Head of caudate nucleus (tissue), 42 donors: ENCODE measurements around the gene CUTC.

Source experiments
- DNase-seq, 42 donors: peaks; one replicate each; pipeline versions ENCODE4 v3.0.0 to v3.0.0-alpha.2; 2020 to 2021; ENCODE audit warnings: mixed read lengths in 7 of 42
- intact Hi-C: fragments of 100-400 bp; cut with DNase I; formaldehyde crosslinking; loops from one replicate; pipeline ENCODE4 v1.15.0; 2022

The CUTC gene

DNA sequence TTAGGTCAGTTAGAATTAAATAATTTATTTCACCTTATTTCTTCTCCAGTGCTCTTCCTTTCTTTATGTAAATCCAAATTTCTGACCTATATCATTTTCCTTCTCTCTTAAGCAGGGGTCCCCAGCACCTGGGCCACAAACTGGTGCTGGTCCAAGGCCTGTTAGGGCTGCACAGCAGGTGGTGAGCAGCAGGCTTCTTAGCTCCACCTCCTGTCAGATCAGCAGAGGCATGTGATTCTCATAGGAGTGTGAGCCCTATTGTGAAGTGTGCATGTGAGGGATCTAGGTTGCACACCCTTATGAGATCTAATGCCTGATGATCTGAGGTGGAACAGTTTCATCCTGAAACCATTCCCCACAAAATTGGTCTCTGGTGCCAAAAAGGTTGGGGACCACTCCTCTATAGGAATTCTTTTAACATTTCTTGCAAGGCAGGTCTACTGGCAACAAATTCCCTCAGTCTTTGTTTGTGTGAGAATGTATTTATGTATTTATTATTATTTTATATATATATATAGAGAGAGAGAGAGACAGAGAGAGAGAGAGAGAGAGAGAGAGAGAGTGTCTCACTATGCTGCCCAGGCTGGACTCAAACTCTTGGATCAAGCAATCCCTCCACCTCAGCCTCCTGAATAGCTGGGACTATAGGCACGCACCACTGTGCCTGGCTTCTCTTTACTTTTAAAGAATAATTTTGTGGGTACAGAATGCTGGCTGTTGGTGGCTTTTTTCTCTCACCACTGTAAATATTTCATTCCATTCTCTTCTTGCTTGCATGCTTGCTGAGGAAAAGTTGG, 46.1 kb downstream of the CUTC start:
- intact Hi-C loops, result no loop called here
- no peak for DNase-seq

DNA sequence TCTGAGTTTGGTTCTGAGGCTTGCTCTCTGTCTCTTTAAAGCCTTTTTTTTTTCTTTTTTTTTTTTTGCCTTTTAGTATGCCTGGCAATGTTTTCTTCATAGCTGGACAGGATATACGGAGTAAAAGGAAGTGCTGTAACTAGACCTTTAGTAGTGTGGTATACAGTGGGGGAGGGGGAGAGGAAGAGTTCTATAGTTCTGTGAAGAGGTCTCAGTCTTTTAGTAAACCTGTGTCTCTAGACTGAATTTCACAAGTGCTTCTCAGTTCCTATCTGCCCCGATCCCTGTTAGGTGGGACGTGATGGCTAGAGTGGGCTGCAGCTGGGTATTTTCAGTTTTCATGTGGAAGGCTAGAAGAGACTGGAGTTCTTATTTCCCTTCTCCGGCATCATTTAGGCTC, 47.3 kb downstream of the CUTC start:
- DNase-seq, result no peak

DNA sequence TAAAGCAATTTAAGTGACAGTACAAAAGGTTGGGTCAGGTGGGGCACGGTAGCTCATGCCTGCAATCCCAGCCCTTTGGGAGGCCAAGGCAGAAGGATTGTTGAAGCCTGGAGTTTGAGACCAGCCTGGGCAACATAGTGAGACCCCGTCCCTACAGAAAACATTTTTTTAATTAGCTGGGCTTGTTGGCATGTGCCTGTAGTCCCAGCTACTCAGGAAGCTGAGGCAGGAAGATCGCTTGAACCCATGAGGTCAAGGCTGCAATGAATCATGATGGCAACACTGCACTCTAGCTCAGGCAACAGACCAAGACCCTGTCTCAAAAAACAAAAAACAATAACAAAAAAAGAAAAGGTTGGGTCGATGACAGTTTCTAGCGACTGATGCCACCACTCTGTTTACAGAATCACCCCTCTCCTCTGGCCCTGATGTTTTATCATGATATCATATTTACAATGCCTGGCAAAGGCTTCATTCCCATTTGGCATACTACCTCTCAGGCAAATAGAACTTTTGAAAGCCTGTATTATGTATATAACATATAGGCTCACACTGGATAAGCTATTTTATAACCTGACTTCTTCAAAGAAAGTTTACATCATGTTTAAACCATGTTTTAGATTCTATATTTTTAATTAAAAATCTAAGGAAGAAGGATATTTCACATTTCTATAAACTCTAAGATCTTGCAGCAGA, 49.8 kb downstream of the CUTC start:
- DNase-seq, result no peak
- intact Hi-C loops, result no loop called here

More for the DNA sequence above, 47.3 kb downstream of the CUTC start:
- intact Hi-C loops, result no loop called here

DNA sequence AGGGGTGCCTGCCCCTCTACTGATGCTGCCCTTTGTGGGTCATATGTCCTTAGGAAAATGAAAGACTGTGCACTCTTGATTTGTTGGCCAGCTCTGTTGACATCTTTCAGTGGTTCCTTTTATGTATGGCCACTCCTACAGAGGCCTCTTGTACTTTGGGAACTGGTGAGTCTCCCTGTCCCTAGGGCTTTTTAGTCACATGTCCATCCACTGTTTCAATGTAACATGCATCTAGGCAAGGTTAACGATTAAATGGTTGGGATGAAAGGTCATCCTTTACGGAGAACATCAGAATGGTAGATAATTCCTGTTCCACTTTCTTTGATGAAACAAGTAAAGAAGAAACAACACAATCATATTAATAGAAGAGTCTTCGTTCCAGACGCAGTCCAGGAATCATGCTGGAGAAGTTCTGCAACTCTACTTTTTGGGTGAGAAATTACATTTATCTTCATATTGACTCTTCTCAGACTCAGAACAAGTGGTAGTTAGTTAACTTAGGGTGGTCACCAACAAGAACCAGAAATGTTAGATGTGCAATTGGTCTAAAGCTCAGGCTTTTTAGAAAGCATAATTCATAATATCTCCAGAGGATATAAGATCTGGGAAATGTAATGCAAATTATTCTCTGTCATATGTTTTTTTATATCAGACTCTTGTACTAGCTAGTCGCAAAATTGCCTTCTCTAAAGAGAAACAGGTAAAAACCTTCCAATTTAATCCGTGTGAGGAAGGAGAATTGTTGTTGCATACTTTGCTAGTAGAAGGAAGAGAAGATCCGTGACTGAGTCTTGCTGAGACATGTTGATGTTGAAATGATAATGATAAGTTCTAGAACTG, 50.6 kb downstream of the CUTC start, which contains the start of gene ABCC2:
ABCC2 (plus strand) TSS at position 194 of the 840 bp plus-strand sequence; CDS start at position 399, 205 bp downstream.
- intact Hi-C loops, result no loop called here
- no peak for DNase-seq

DNA sequence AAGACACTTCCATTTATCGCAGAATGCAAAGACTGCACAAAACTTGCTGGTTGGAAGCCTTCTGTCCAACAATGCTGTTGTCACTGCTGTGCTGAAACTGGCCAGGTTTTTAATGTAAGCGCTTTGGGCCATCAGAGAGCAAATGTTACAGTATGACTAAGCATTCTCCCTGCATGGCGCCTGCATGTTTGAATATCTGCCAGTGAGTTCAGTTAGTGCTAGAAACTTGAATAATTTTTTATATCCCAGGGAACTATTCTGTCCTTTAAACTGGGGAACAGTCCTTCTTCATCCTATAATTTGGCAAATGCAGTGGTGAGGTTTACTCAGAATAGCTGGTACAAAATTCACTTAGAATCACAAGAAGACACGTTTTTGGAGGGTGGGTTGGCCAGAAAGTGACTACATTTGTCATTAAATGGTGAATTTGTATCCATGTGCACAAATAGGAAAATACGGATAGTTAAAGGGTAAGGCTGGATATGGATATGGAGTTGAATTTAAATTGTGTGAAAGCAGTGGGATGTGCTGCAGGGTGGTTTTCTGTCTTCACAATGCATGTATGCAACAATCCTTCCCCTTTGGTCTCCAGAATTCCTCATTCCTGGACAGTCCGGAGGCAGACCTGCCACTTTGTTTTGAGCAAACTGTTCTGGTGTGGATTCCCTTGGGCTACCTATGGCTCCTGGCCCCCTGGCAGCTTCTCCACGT, 52.1 kb downstream of the CUTC start:
- no peak for DNase-seq
- intact Hi-C loops, result no loop called here

DNA sequence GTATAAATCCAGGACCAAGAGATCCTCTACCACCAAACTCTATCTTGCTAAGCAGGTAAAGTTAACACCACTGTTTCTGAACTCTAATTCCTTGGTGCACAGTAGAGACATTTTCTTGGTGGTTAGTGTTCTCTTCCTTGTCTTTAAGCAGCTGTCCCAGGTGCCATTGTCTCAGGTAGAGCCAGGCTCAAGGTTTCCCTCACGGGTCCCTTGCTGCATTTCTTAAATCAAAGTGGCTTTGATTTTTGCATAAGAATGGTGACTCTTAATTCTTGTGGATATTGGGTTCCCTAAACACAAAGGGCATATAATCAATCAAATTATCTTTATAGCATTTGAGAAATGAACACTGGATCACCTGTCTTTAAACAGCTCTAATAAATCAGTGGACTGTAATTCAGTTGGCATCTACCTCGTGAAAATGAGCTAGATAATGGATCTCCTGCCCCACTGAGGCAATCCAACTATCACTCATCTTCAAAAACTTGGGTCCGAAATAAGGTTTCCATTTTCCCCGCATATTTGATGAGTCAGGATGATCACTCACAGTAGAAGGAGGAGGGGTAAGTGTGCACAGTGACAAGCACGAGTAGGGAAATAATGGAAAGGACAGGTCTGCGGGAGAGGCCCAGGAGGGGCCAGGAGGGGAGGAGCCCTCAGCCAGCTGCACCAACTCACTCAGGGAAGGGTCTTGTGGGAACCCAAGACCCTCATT, 52.9 kb downstream of the CUTC start:
- intact Hi-C loops, result no loop called here

DNA sequence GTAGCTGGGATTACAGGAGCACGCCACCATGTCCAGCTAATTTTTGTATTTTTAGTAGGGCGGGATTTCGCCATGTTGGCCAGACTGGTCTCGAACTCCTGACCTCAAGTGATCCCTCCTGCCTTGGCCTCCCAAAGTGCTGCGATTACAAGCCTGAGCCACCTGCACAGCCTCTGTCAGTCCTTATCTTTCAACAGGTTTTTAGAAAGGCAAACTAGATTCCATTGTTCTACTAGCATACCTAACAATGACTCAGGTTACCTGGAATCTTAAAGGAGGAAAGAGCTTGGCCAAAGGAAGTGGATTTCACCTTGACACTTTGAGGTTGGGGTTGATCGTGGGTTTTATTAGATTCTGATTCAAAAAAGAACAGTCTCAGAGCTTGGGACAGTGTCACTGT, 53.6 kb downstream of the CUTC start:
- intact Hi-C loops, result no loop called here

More for the DNA sequence above, 52.9 kb downstream of the CUTC start:
- DNase-seq, result no peak

DNA sequence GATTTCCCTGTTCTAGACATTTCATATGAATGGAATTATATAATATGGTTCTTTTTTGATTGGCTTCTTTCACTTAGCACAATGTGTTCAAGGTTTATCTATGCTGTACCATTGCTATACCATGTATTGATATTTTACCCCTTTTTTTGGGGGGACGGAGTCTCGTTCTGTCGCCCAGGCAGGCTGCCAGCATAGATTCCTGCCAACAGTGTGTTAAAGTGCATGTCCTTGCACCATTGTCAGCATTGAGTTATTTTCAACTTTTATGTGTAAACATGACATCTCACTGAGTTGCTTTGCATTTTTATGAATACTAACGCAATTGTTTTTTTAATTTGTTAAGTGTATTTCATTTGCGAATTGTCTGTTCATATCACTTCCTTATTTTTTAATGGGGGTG, 55.3 kb downstream of the CUTC start:
- intact Hi-C loops, result no loop called here
- no peak for DNase-seq

More for the DNA sequence above, 53.6 kb downstream of the CUTC start:
- no peak for DNase-seq

DNA sequence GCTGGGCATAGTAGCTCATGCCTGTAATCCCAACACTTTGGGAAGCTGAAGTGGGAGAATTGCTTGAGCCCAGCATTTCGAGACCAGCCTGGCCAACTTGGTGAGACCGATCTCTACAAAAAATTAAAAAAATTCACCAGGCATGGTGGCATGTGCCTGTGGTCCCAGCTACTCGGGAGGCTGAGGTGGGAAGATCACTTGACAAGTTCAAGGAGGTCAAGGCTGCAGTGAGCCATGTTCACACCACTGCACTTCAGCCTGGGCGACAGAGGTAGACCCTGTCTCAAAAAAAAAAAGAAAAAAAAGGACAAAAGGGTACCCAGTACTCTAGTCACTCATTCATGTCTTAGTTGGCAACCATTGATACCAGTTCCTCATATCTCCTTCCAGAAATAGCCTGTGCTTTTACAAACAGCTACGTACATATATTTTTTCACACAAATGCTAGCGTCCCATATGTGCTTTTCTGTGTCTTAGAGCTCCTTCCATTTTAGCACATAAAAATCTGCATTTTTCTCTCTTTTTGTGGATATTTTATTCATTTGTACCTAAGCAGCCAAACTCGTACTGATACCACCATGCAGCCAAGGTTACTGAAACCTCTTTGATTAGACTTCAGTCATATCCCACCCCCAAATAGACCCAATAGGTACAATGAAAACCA, 55.9 kb downstream of the CUTC start:
- intact Hi-C loops, result no loop called here

DNA sequence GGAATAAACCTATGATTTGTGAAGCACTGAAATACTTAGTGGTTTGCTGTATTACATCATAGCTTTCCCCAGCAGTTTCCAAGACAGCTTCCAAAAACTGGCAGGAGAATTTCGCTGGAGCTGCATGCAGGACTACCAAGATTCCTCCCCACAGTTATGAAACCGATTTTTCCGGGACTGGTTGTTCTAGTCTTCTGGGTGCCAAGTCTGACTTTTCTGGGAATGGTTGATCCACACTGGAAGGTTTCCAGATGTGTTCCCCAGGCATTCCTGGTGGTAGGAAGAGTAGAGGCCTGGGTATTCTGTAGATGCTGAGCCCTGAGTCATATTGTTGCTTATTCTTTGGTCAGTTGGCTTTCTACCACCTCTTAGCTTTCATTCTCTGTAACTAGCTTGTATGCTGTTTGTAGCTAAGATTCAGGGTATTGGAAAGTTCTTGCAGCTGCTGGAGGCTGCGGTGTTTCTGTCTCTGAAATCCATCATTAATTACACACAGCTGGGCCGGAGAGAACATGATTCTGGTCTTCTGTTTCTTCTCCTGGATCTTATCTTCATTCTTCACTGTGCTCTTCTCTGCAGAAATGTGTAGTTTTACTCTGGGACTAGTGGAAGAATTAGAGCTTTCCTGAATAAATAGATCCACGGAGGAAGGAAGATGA, 56.7 kb downstream of the CUTC start:
- intact Hi-C loops, result no loop called here
- no peak for DNase-seq

More for the DNA sequence above, 55.9 kb downstream of the CUTC start:
- no peak for DNase-seq

DNA sequence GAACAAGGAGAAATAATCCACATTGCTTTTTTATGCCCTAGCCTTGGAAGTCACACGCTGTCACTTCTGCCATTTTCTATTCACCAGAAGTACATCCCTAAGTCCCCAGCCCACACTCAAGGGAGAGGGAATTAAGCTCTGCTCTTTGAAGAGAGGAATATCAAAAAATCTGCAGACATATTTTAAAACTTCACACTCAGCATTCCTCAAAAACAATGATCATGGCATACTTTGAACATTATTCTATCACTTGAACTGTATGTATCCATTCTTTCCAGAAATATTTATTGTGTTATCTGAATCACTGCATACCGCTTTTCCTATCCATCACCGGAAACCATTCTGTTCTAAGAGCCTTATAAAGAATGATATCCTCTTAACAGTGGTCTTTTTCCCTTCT, 59.8 kb downstream of the CUTC start:
- intact Hi-C loops, result no loop called here
- no peak for DNase-seq

DNA sequence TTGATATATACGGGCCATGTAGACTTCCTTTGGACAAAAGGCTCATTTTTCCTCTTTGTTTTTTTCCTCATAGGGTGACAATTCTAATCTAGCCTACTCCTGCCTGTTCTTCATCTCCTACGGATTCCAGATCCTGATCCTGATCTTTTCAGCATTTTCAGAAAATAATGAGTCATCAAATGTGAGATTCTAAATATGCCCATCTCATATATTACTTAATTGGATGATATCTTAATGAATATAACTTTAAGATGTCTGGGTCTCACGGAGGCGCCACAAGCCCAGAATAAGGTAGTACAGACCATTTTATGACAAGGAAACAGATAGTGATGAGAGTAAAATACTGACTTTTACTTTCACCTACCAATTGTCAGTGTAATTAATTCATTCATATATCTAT, 61.8 kb downstream of the CUTC start:
- intact Hi-C loops, result no loop called here
- DNase-seq, result no peak

DNA sequence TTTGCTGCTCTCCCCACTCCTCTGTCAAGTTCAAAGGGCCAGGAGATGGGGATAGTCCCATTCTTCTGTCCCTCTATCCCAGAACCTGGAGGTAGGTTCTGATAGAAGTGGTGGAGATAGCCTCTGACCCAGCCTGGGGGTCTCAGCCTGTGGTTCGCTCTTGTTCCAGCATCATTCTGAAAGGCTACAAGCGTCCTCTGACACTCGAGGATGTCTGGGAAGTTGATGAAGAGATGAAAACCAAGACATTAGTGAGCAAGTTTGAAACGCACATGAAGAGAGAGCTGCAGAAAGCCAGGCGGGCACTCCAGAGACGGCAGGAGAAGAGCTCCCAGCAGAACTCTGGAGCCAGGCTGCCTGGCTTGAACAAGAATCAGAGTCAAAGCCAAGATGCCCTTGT, 64.9 kb downstream of the CUTC start:
- intact Hi-C loops, result no loop called here
- DNase-seq, result no peak

DNA sequence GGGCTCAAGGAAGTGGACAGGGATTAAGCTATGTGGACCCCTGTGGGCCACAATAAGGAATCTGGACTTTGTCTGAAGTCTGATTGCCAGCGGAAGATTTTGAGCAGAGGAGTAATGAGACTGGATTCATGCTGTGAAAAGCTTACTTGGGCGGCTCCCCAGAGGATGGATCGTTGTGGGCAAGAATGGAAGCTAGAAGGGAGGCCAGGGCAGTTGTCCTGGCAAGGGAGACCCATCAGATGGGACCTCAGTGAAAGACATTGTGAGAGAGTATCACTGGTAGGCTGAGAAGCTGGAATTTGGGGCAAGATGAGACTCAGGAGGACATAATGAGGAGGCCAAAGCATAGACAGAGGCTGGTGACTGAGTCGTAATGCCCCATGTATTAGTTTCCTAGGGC, 66.0 kb downstream of the CUTC start:
- intact Hi-C loops, result no loop called here
- DNase-seq, result no peak

DNA sequence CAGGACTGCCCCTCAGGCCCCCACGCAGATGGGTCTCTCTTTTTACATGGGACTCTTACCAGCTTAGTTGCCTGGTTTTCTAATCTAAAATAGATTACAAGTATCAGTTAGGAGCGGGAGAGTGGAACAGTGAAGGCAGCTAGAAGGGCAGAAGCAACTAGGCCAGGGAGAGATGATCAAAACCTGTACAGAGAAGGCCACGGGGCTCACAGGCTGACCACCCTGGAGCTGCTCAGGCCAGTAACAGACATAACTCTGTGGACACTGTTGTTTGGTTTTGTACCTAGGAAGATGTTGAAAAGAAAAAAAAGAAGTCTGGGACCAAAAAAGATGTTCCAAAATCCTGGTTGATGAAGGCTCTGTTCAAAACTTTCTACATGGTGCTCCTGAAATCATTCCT, 66.9 kb downstream of the CUTC start:
- DNase-seq, result no peak
- intact Hi-C loops, result no loop called here

DNA sequence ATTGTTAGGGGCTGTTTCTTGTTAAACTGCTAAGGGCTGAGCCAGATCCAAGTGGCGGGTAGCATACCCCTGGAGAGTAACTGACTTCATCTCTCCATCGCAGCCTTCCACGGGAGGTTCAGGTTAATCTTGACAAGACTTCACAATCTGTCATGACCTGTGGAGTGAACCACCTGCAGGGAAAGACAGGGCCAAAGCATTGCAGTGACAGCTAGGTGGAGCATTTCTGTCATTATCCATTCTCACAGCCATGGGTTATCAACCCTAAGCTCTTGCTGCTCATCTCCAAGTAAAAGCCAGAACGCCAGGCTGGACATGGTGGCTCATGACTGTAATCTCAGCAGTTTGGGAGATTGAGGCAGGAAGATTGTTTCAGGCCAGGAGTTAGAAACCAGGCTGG, 67.6 kb downstream of the CUTC start:
- intact Hi-C loops, result no loop called here
- no peak for DNase-seq

DNA sequence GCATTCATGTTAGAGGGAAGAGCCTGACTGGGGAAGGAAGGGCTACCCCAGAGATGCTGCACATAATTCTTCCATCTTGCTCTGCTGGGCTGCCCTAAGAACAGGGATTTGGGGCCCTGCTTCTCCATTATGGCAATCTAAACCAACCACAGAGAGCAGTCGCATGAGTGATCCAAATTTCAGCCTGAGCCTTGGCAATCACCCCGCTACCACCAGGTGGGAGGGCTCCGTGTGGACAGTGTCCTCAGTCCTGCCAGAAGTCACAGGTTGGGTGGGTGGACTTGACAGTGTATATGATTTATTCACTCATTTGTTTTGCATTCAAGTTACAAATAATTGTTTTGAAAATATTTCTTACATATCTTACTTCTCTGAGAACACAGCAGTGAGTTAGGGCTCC, 72.4 kb downstream of the CUTC start:
- no peak for DNase-seq
- intact Hi-C loops, result no loop called here

DNA sequence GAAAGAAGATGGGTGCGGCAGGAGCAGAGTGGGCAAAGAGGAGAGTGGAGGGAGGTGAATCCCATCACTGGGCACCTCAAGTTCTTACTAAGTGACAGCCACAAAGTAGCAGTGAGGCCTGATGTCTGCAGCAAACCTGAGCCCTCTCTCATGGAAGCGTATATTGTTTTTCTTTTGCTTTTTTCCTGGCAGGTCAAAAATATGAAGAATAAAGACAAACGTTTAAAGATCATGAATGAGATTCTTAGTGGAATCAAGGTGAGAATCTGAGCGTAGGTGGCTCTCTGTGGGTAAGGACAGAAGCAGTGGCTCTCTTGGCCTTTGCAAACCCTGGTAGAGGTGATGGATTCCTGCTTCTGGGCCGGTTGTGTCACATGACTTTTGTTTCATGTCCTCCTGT, 73.2 kb downstream of the CUTC start:
- intact Hi-C loops, result no loop called here
- no peak for DNase-seq
